Panc1 (cell line): Measurements from ENCODE around the gene TBC1D2B. TPM values are rescaled to one million over a fixed set of nuclear protein-coding genes. Genes with fewer than 3 reads are reported as not detected.

Source experiments
- ATAC-seq: fragments of 200-7000 bp; cut with Tn5 transposase; 2 replicates; pipeline ENCODE4 v1.9.1; 2020; ENCODE audit warnings: mild to moderate bottlenecking, moderate library complexity
- BruUV-seq: library from RNA; stranded (reverse); fragments of 400-500 nt; replicated peaks from 2 replicates; lab custom pipeline; 2021; lab: Mats Ljungman, UMichigan
- CTCF ChIA-PET: fragments of 300-600 bp; sonication (Branson Sonifier 250); formaldehyde crosslinking; loops from one replicate; lab custom pipeline; 2022; ENCODE audit warnings: antibody characterized with exemption; lab: Charles Lee
- POLR2A ChIA-PET: fragments of 300-600 bp; sonication (Branson Sonifier 250); formaldehyde crosslinking; loops from one replicate; lab custom pipeline; 2022; ENCODE audit warnings: antibody characterized with exemption; lab: Charles Lee
- DNase-seq: peaks from one replicate; pipeline ENCODE4 v3.0.0-alpha.2; 2010; ENCODE audit warnings: low read depth, low spot score
- H3K27ac ChIP-seq: 2 replicates; pipeline ENCODE4 v1.5.1; 2011; ENCODE audit warnings: mild to moderate bottlenecking, low read length, inconsistent platforms
- H3K27me3 ChIP-seq: fragments of 200-500 bp; sonication (Bioruptor generic); 2 replicates; pipeline ENCODE4 v1.6.0; 2014; ENCODE audit warnings: low read length, inconsistent platforms; ENCODE audit not compliant: control insufficient read depth, insufficient read depth
- H3K36me3 ChIP-seq: fragments of 200-500 bp; sonication (Bioruptor generic); 2 replicates; pipeline ENCODE4 v1.5.1; 2014; ENCODE audit warnings: inconsistent platforms, mild to moderate bottlenecking, low read length, moderate library complexity; ENCODE audit not compliant: control insufficient read depth, insufficient read depth
- H3K4me1 ChIP-seq: 2 replicates; pipeline ENCODE4 v1.5.1; 2011; ENCODE audit warnings: inconsistent platforms, mild to moderate bottlenecking, low read length, moderate library complexity; ENCODE audit not compliant: control insufficient read depth, insufficient read depth
- H3K4me3 ChIP-seq, 2 experiments: 2 replicates each; pipeline ENCODE4 v1.5.1; 2011 to 2012; ENCODE audit warnings: low read depth in 2 of 2, low read length in 2 of 2, mild to moderate bottlenecking in 2 of 2, inconsistent platforms in 1 of 2, moderate library complexity in 1 of 2
- H3K9me3 ChIP-seq: fragments of 200-500 bp; sonication (Bioruptor generic); 2 replicates; pipeline ENCODE4 v1.5.1; 2014; ENCODE audit warnings: low read depth, mild to moderate bottlenecking, inconsistent platforms, low read length, moderate library complexity; ENCODE audit not compliant: control insufficient read depth, insufficient read depth
- CTCF ChIP-seq: fragments of 450-650 bp; IDR thresholded peaks from 2 replicates; pipeline ENCODE4 v1.5.1; 2017; ENCODE audit warnings: mild to moderate bottlenecking
- POLR2AphosphoS5 ChIP-seq: IDR thresholded peaks from 2 replicates; pipeline ENCODE4 v1.6.1; 2012; ENCODE audit warnings: mild to moderate bottlenecking, low read depth, low read length, moderate library complexity
- REST ChIP-seq, 2 experiments: IDR thresholded peaks; 2 replicates each; pipeline ENCODE4 v1.6.1; 2011 to 2012; ENCODE audit warnings: low read depth in 2 of 2, control low read depth in 1 of 2, low read length in 1 of 2, mild to moderate bottlenecking in 1 of 2, moderate library complexity in 1 of 2; ENCODE audit not compliant: insufficient read depth in 1 of 2
- SIN3A ChIP-seq: IDR thresholded peaks from 2 replicates; pipeline ENCODE4 v1.6.1; 2012; ENCODE audit warnings: low read depth, mild to moderate bottlenecking, low read length, moderate library complexity, borderline replicate concordance; ENCODE audit not compliant: insufficient read depth
- TCF7L2 ChIP-seq: IDR thresholded peaks from 2 replicates; pipeline ENCODE4 v1.6.1; 2011; ENCODE audit warnings: mild to moderate bottlenecking, low read depth, low read length, inconsistent platforms
- in situ Hi-C: cut with HindIII; loops from 2 replicates; pipeline ENCODE4 v1.10.0; 2016; ENCODE audit warnings: low sequenced_read_pairs, low pct_unique_long_range_greater_than_20kb
- intact Hi-C: fragments of 100-400 bp; cut with micrococcal nuclease; formaldehyde crosslinking; loops from one replicate; pipeline ENCODE4 v1.10.0; 2022; ENCODE audit not compliant: unreplicated experiment
- total RNA-seq: library from RNA; stranded (reverse); gene quantifications from one replicate; pipeline ENCODE4 v1.2.1, GENCODE V29; 2021; ENCODE audit not compliant: unreplicated experiment

TBC1D2B gene
- total RNA-seq, 1 experiment from 2014 or later, result 59.3 TPM

DNA sequence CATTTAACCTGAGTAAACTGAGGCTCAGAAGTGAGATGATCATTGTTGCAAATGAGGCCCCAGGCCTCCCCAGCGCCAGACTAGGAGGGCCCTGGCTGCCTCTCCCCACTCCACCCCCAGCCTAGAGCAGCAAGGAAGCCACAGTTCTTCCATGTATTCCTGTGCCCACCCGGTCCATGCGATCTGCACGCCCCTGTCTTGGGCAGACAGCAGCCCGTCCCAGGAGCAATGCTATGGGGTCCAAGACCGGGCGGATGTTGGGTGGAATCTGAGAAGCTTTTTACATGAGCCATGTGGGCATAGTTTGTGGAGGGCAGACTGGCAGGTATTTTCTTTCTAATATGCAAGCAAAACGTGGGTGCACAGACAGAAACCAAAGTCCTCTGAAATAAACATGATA is 30.0 kb upstream of the TBC1D2B start:
- in situ Hi-C loops, result no loop called here
- Histone ChIP-seq H3K4me1 (no peaks in the 10 kb centered on the region), H3K4me3 (no peak overlapping the region), H3K27me3 (no peaks in the 10 kb centered on the region), H3K27ac (no peak overlapping the region), H3K9me3 (no peaks in the 10 kb centered on the region), H3K36me3 (no peaks in the 10 kb centered on the region)
- DNase-seq, result no peak
- POLR2A ChIA-PET, result no interaction called here
- no TSS peak for BruUV-seq
- intact Hi-C loops, result no loop called here
- TF ChIP-seq CTCF (no peak), REST (IDR thresholded peaks at IDR 0.05; ENCODE audit: insufficient read depth in 1 of 2, low read depth in 2 of 2, low read length in 1 of 2) (no peak), POLR2AphosphoS5 (no peak), SIN3A (no peak), TCF7L2 (no peak)
- CTCF ChIA-PET, result interaction anchor here (1.1 to 2.3 kb wide), 5 partner anchors 71 to 148 kb away, joined by 4 to 17 read pairs (median 8); no protein-coding TSS in a partner anchor
- no peak for ATAC-seq

- CTCF ChIA-PET, result interaction anchor here (1.4 kb wide), 1 partner anchor 106 kb away, joined by 4 read pairs; no protein-coding TSS in a partner anchor
- H3K4me1 ChIP-seq, result no peaks in the 10 kb centered on the region
- DNase-seq (no peak), ATAC-seq (no peak)
- intact Hi-C loops (no loop called here), in situ Hi-C loops (no loop called here)
- H3K4me3 ChIP-seq, result no peak overlapping the region
- TF ChIP-seq TCF7L2, result no peak
- TF ChIP-seq CTCF, result no peak
- TF ChIP-seq POLR2AphosphoS5, result no peak
- no peak for TF ChIP-seq SIN3A
- no peak for TF ChIP-seq REST (IDR thresholded peaks at IDR 0.05; ENCODE audit: insufficient read depth in 1 of 2, low read depth in 2 of 2, low read length in 1 of 2)
- no peaks in the 10 kb centered on the region for H3K9me3 ChIP-seq
- H3K27me3 ChIP-seq, result no peaks in the 10 kb centered on the region
- BruUV-seq, result no TSS peak
- POLR2A ChIA-PET, result interaction anchor here (0.5 to 0.7 kb wide), 2 partner anchors 47 to 71 kb away, joined by 4 to 7 read pairs; no protein-coding TSS in a partner anchor
- H3K27ac ChIP-seq, result no peak overlapping the region
- no peaks in the 10 kb centered on the region for H3K36me3 ChIP-seq
Measured at GRCh38 chr15:78105476-78106241, 28.1 kb upstream of the TBC1D2B start.
